ENCODE results near the gene CBX2. TPM values are rescaled to one million over a fixed set of nuclear protein-coding genes. Genes with fewer than 3 reads are reported as not detected.

The CBX2 gene
- total RNA-seq, 2 experiments from 2014 or later = 2.5 to 3.1 TPM

DNA sequence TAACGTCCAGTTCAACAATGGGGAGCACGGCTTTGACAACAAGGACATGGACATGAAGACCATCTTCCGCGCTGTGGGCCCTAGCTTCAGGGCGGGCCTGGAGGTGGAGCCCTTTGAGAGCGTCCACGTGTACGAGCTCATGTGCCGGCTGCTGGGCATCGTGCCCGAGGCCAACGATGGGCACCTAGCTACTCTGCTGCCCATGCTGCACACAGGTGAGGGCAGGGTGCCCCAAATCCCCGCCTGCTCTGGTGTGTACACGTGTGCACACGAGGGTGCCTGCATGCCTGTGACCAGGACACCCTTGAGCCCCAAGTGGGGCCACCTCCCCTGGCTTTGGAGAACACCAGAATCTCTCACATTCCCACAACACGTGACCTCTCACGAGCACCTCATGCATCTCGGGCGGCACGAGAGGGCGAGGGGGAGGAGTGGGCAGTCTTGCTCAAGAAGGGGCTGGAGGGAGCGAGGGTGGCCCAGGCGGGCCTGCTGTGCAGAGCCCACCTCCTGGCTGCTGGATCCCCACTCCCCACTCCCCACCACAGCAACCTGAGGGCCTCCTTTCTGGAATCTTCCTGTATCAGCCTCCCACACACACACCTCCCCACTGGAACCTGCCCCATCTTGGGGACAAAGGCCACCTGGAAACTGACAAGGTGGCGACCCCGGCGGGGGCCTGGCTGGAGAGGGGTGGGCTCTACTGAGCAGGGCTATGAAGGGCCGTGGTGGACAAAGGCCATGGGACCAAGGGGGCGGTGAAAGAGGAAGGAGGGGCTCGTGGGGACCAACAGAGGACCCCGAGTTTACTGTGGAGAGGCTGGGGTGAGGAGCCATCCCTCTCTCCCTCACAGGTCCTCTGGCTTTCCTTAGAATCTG, 40.7 kb upstream of the CBX2 start:
- Mint-ChIP-seq H3K36me3 (no peaks in the 10 kb centered on the region), H3K4me3 (no peak overlapping the region), H3K27ac (no peak overlapping the region), H3K27me3 (peaks cover 22% of the 10 kb centered on the region), H3K9me3 (no peaks in the 10 kb centered on the region), H3K4me1 (ENCODE audit: low read depth) (peaks cover 9% of the 10 kb centered on the region)
- DNase-seq = no peak
- ChIA-PET POLR2A (no interaction called here), CTCF (no interaction called here)
- intact Hi-C loops (cut with micrococcal nuclease) = no loop called here

DNA sequence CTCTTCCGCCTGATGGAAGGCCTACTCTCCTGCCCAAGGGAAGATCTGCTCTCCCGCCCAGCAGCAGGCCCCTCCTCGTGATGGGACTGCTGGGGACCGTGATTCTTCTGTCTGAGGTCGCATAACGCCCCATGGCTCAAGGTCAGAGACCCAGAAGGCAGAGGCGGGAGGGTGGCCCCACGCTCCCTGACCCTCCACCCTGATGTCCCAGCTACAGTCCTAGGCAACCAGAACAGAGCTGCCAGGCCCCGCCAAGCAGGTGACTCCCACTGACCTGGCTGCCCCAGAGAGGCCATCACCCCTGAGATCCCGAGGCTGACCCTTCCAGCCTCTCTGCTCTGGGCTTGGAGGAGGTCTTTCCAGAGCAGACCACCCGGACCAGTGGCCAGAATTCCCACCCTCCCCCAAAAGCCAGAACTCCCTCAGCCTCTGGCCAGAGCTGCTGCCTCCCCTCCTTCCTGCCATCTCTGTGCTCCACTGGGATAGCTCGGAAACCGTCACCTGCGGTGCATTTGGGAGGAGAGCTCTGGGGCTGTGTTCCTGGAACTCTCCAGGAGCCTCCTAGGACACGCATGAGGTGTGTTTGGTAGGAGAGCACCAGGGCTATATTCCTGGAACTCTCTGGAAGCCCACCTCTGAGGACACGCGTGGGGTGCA, 39.9 kb upstream of the CBX2 start:
- DNase-seq = no peak
- ChIA-PET CTCF (no interaction called here), POLR2A (no interaction called here)
- Mint-ChIP-seq H3K4me1 (ENCODE audit: low read depth) (peaks cover 3% of the 10 kb centered on the region), H3K4me3 (no peak overlapping the region), H3K36me3 (no peaks in the 10 kb centered on the region), H3K9me3 (no peaks in the 10 kb centered on the region), H3K27ac (no peak overlapping the region), H3K27me3 (peaks cover 22% of the 10 kb centered on the region)
- intact Hi-C loops (cut with micrococcal nuclease) = no loop called here

DNA sequence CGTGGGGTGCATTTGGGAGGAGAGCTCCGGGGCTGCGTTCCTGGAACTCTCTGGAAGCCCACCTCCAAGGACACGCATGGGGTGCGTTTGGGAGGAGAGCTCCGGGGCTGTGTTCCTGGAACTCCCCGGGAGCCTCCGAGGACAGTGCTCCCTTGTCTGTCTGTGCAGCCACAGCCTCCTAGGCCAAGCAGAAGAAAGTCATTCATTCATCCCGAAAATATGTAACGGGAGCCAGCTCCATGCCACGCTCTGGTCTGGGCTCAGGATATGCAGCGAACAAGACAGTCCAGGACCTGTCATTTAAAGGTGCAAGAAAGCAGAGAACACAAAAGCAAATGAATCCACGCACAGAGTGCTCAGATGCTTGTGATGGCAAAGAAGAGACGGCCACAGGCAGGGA, 39.3 kb upstream of the CBX2 start:
- POLR2A ChIA-PET = no interaction called here
- peaks cover 22% of the 10 kb centered on the region for H3K27me3 Mint-ChIP-seq
- H3K4me3 Mint-ChIP-seq = no peak overlapping the region
- H3K9me3 Mint-ChIP-seq = no peaks in the 10 kb centered on the region
- CTCF ChIA-PET = no interaction called here
- no peak for DNase-seq
- intact Hi-C loops (cut with micrococcal nuclease) = no loop called here
- H3K36me3 Mint-ChIP-seq = no peaks in the 10 kb centered on the region
- H3K27ac Mint-ChIP-seq = no peak overlapping the region
- no peaks in the 10 kb centered on the region for H3K4me1 Mint-ChIP-seq (ENCODE audit: low read depth)

DNA sequence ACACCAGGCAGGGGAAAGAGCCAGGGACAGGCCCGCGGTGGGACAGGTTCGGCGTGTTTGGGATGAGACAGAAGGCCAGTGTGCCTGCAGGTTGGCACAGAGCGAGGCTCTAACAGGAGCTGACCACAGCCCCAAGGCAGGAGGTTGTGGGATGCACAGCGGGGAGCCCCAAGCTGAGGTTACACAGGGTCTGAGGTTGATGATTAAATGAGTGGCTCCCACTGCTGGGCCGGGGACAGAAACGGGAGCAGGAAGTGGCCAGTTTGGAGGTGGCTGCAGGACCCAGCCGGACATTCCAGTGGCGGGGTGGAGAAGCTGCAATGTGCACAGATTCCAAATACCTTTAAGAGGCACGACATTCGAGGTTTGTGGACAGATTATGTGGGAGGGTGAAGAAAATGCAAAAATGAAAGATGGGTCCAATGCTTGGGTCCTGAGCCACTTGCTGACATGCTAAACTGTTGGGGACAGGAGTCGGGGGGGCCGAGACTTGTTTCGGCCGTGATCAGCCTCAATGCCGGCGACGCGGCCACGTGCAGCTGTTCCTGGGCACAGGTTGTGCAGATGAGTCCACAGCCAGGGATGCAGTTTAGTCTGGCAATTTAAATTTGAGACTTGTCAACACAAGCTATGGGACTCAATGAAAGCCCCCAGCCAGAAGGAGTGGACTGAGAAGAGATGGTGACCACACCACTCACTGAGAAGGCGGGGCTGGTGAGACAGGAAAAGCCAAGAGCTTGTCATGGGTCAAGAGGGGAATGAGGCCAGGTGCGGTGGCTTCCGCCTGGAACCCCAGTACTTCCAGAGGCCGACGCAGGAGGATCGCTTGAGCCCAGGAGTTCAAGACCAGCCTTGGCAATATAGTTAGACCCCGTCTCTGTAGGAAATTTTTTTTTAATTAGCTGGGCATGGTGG, 38.5 kb upstream of the CBX2 start:
- Mint-ChIP-seq H3K9me3 (no peaks in the 10 kb centered on the region), H3K36me3 (no peaks in the 10 kb centered on the region), H3K4me1 (ENCODE audit: low read depth) (no peaks in the 10 kb centered on the region), H3K27me3 (peaks cover 22% of the 10 kb centered on the region), H3K27ac (no peak overlapping the region), H3K4me3 (no peak overlapping the region)
- intact Hi-C loops (cut with micrococcal nuclease) = no loop called here
- no peak for DNase-seq
- POLR2A ChIA-PET = no interaction called here
- CTCF ChIA-PET = no interaction called here

DNA sequence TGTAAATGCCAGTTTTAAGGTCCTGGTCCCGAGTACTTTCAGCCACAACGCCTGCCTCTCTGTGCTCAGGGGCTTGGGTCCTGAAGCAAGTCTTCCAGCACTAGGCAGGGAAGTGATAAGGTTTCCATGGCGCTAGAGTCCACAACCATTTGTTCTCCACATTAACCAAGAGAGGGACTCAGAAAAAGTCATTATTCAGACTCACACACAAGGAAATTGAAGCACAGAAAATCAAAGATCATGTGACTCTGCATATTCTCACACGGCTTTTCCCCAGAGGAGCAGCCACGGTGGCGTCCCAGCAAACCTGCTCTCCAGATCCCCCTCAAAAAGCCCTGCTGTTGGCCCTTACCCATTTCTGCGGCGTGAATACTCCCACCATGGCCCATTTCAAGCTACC, 37.5 kb upstream of the CBX2 start:
- POLR2A ChIA-PET = no interaction called here
- no peaks in the 10 kb centered on the region for H3K36me3 Mint-ChIP-seq
- peaks cover 24% of the 10 kb centered on the region for H3K27me3 Mint-ChIP-seq
- intact Hi-C loops (cut with micrococcal nuclease) = no loop called here
- H3K4me3 Mint-ChIP-seq = no peak overlapping the region
- no peak for DNase-seq
- no peak overlapping the region for H3K27ac Mint-ChIP-seq
- H3K4me1 Mint-ChIP-seq (ENCODE audit: low read depth) = peaks cover 2% of the 10 kb centered on the region
- CTCF ChIA-PET = interaction anchor here (1.0 to 1.9 kb wide), 6 partner anchors 12 to 253 kb away, joined by 3 to 8 read pairs (median 4); partner anchors contain the start of gene CBX8
- no peaks in the 10 kb centered on the region for H3K9me3 Mint-ChIP-seq

DNA sequence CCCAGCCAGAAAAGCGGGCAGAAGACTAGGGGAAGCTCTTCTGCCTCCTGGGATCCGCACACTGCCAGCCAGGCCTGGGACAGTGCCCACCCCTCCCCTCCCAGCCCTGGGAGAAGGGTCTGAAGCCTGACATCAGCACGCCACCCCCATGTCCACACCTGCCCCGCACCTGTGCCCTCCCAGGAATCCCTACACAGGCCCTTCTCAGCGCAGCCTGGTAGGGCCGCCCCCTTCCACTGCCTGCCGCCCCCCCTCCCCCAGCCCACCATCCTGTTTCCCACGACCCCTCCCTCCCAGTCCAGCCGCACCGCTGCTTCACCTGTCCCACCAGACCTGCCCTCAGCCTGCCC, 36.6 kb upstream of the CBX2 start:
- peaks cover 8% of the 10 kb centered on the region for H3K4me1 Mint-ChIP-seq (ENCODE audit: low read depth)
- no peak for DNase-seq
- H3K36me3 Mint-ChIP-seq = no peaks in the 10 kb centered on the region
- H3K27ac Mint-ChIP-seq = no peak overlapping the region
- no peaks in the 10 kb centered on the region for H3K9me3 Mint-ChIP-seq
- POLR2A ChIA-PET = no interaction called here
- intact Hi-C loops (cut with micrococcal nuclease) = no loop called here
- CTCF ChIA-PET = interaction anchor here (0.6 to 2.8 kb wide), 29 partner anchors 8 to 267 kb away, joined by 3 to 11 read pairs (median 4); partner anchors contain the start of genes CBX4, CBX8 and ENPP7
- peaks cover 27% of the 10 kb centered on the region for H3K27me3 Mint-ChIP-seq
- H3K4me3 Mint-ChIP-seq = no peak overlapping the region

DNA sequence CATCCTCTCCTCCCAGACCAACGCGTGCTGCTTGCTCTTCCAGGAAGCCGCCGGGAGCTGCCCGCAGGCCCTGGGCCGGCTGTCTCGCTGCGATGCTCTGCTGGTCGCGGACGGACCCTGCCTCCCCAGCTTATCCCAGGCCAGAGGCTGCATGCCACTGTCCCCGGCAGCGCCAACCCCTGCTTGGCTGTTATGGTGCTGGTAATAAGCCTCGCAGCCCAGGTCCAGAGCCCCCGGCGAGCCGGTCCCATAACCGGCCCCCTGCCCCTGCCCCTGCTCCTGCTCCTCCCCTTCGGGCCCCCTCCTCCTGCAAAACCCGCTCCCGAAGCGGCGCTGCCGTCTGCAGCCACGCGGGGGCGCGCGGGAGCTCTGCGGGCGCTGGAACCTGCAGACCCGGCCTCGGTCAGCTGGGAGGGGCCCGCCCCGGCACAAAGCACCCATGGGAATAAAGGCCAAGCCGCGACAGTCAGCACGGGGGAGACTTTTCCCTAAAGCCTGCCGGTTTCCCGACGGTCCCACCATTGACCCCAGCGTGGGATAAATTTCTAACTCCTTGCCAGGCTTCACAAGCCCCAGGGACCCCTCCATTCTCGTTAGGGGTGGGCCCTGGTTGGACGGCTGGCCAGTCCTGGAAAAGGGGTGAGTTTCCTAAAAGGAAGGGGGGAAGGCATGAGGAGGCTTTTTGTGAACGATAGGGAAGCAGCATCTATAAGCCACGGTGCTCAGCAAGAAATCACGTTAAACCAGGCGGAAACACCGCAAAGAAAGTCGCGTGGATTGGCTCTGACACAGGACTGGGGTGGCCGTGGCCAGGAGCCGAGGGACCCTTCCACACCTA, 36.0 kb upstream of the CBX2 start:
- intact Hi-C loops (cut with micrococcal nuclease) = no loop called here
- no peaks in the 10 kb centered on the region for H3K36me3 Mint-ChIP-seq

DNA sequence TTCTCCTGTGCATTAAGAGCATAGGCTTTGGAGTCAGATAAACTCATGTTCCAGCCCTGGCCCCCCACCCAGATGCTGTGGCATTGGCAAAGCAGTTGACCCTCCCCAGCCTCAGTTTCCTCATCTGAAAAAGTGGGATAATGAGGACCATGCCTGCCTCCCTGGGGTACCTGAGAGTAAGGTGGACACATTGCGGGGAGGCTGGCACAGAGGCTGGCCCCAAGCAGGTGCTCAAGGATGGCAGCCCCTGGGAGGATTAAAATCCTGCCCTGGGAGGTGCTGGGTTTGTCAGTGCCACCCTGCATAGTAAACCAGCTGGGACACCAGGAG, 35.4 kb upstream of the CBX2 start:
- peaks cover 37% of the 10 kb centered on the region for H3K27me3 Mint-ChIP-seq
- no peaks in the 10 kb centered on the region for H3K36me3 Mint-ChIP-seq
- no peaks in the 10 kb centered on the region for H3K9me3 Mint-ChIP-seq
- POLR2A ChIA-PET = no interaction called here
- H3K4me1 Mint-ChIP-seq (ENCODE audit: low read depth) = peaks cover 11% of the 10 kb centered on the region
- intact Hi-C loops (cut with micrococcal nuclease) = no loop called here
- CTCF ChIA-PET = interaction anchor here (0.6 to 2.8 kb wide), 17 partner anchors 9 to 266 kb away, joined by 3 to 11 read pairs (median 4); partner anchors contain the start of gene ENPP7
- no peak overlapping the region for H3K4me3 Mint-ChIP-seq
- no peak overlapping the region for H3K27ac Mint-ChIP-seq
- no peak for DNase-seq

More for the DNA sequence above, 36.0 kb upstream of the CBX2 start:
- Mint-ChIP-seq H3K27me3 (peaks cover 33% of the 10 kb centered on the region), H3K9me3 (no peaks in the 10 kb centered on the region), H3K4me1 (ENCODE audit: low read depth) (peaks cover 11% of the 10 kb centered on the region), H3K4me3 (no peak overlapping the region), H3K27ac (no peak overlapping the region)
- CTCF ChIA-PET = interaction anchor here (0.6 to 2.8 kb wide), 27 partner anchors 9 to 266 kb away, joined by 3 to 11 read pairs (median 3); partner anchors contain the start of genes CBX4 and ENPP7
- POLR2A ChIA-PET = no interaction called here
- DNase-seq = peak; percentile 81

DNA sequence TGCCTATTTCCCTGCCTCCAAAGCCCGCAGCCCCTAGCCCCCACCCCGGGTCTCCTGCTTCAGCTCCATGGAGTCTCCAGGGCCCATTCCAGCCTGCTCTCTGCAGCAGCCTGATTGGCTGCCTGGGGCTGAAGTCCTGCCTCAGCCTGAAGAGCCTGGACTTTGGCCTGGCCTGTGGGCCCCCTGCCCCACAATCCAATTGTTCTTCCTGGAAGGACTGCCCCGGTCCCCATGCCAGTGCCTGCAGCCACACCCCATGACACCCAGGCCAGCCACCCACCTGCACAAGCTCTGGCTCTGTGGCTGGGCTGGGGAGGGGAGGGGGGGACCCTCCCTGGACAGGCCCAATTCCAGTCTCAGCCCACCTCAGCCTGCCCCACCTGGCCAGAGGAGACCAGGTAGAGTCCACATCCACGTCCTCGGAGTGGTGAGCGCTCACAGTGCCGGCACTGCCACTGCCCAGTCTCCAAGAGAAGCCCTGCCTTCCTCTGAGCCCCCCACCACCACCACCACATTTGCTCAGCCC, 34.9 kb upstream of the CBX2 start:
- Mint-ChIP-seq H3K27me3 (peaks cover 38% of the 10 kb centered on the region), H3K4me1 (ENCODE audit: low read depth) (peaks cover 15% of the 10 kb centered on the region), H3K36me3 (no peaks in the 10 kb centered on the region), H3K9me3 (no peaks in the 10 kb centered on the region), H3K4me3 (no peak overlapping the region), H3K27ac (no peak overlapping the region)
- CTCF ChIA-PET = interaction anchor here (1.0 to 2.8 kb wide), 4 partner anchors 9 to 227 kb away, joined by 3 to 11 read pairs (median 6); no protein-coding TSS in a partner anchor
- no peak for DNase-seq
- POLR2A ChIA-PET = no interaction called here
- intact Hi-C loops (cut with micrococcal nuclease) = no loop called here

DNA sequence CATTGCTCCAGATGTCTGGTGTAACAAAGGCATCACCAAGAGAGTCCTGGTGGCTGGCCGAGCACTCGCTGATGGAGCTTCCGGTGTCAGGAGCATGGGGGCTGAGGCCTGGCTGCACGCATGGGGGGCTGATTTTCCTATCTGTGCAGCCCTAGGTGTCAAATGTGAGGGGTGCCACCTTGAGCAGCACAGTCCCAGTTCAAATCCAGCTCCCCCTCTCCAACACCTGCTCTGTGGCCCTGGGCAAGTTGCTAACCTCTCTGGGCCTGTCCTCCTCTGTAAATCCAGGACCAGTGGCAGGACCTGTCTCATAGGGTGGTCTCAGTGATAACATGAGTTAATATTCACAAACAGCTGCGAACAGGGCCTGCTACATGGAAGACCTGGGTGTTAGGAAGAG, 34.3 kb upstream of the CBX2 start:
- Mint-ChIP-seq H3K4me3 (no peak overlapping the region), H3K27ac (no peak overlapping the region), H3K36me3 (no peaks in the 10 kb centered on the region), H3K9me3 (no peaks in the 10 kb centered on the region), H3K4me1 (ENCODE audit: low read depth) (peaks cover 15% of the 10 kb centered on the region), H3K27me3 (peaks cover 38% of the 10 kb centered on the region)
- ChIA-PET CTCF (interaction anchor here (0.7 to 2.8 kb wide), 5 partner anchors 8 to 1077 kb away, joined by 3 to 11 read pairs (median 4); no protein-coding TSS in a partner anchor), POLR2A (no interaction called here)
- no peak for DNase-seq
- intact Hi-C loops (cut with micrococcal nuclease) = no loop called here

DNA sequence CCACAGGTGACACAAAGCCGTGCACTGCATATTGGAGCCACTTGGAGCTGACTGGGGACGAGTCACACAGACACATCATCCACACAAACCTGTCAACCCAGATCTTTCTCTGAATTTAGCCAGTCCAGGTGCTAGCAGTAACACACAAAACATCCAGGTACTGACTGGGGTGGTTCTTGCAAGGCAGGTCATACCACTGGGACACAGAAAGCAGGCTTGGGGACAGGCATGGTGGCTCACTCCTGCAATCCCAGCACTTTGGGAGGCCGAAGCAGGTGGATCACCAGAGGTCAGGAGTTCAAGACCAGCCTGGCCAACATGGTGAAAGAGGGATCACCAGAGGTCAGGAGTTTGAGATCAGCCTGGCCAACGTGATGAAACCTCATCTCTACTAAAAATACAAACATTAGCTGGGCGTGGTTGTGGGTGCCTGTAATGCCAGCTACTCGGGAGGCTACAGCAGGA, 32.3 kb upstream of the CBX2 start:
- intact Hi-C loops (cut with micrococcal nuclease) = loop anchor here (2.0 to 5.0 kb wide), 5 partner anchors 33 to 247 kb away; partner anchors contain the start of genes CBX2, CBX4 and CBX8
- Mint-ChIP-seq H3K36me3 (no peaks in the 10 kb centered on the region), H3K27me3 (peaks cover 30% of the 10 kb centered on the region), H3K4me3 (no peak overlapping the region), H3K27ac (no peak overlapping the region), H3K9me3 (no peaks in the 10 kb centered on the region), H3K4me1 (ENCODE audit: low read depth) (peaks cover 15% of the 10 kb centered on the region)
- ChIA-PET CTCF (interaction anchor here (0.6 to 2.8 kb wide), 27 partner anchors 10 to 248 kb away, joined by 3 to 14 read pairs (median 4); partner anchors contain the start of gene CBX4), POLR2A (interaction anchor here (1.2 kb wide), 1 partner anchor 247 kb away, joined by 3 read pairs; no protein-coding TSS in a partner anchor)
- DNase-seq = no peak

Measured in activated CD4-positive, alpha-beta memory T cell treated with anti-CD3 and anti-CD28 coated beads for 36 hours (primary cell).